HTR-8/SVneo (cell line): Measurements from ENCODE around the gene KCNMB2.
"Not testable (repeated sequence)": the region's sequence is repeated elsewhere in the genome, so short reads cannot be mapped to it uniquely, and the experiment has no call there.

Experiments used
- DNase-seq: peaks from one replicate; pipeline ENCODE4 v3.0.0; 2011; ENCODE audit warnings: low spot score, mixed read lengths; ENCODE audit not compliant: insufficient read length
- FAIRE-seq: peaks from 2 replicates; lab custom pipeline; 2011; peaks lifted over from hg19 to GRCh38; lab: Jason Lieb, UNC

Gene KCNMB2

DNA sequence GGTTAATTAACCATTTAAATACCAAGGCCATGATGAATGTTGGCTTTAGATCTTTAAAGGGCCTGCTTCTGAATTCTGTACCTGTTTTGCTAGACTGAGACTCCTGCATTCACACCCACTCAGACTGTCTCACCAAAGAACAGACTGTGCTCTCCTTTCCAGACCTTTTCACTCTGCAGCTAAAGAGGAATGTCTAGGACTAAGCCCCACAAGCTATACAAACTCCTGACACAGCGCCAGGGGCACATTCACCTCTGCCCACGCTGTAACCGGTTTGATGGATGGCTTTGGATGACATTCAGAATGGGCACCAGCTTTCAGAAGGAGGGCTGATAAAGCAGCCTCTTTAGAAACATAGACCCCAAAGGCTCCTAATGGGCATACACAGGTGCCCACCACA is 200.1 kb downstream of the KCNMB2 start:
- DNase-seq, result no peak

GRCh38 chr3:178739720-178740119 is 203.5 kb downstream of the KCNMB2 start:
- FAIRE-seq (no peak), DNase-seq (no peak)

More for the DNA sequence above, 200.1 kb downstream of the KCNMB2 start:
- FAIRE-seq, result no peak

DNA sequence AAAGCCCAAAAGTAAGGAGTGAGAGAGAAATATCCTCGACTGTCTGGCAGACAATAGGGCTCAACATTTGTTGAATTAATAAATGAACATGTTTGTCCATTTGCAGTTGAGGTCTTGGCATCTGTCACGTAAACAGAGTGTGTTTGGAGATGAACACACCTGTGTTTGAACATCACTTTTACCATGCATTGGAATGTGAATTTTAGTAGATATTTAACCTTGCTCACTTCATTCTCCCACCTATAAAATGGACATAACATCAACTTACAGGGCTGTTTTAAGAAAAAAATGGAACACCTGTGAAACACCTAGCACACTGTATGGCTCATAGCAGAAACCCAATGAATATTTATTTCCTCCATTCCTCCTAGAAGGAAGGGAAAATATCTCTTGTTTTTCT is 204.8 kb downstream of the KCNMB2 start:
- FAIRE-seq (no peak), DNase-seq (no peak)

DNA sequence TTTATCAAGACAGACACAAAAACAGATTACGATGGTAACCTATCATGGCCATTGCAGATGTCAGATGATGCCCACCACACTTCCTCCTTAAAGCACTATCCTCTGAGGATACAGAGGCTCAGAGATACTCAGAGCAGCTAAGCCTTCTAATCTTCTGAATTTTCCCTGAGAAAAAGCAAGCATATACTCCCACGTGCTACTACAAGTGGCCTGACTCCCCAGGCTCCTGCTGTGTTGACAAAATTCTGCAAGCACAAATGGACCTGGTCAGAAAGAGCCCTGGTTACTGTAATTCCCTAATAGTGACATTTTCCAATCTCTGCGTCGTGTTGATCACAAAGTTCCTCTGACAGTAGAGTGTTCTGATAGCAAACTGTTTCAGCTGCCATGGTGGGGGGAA is 207.1 kb downstream of the KCNMB2 start:
- DNase-seq (no peak), FAIRE-seq (no peak)

DNA sequence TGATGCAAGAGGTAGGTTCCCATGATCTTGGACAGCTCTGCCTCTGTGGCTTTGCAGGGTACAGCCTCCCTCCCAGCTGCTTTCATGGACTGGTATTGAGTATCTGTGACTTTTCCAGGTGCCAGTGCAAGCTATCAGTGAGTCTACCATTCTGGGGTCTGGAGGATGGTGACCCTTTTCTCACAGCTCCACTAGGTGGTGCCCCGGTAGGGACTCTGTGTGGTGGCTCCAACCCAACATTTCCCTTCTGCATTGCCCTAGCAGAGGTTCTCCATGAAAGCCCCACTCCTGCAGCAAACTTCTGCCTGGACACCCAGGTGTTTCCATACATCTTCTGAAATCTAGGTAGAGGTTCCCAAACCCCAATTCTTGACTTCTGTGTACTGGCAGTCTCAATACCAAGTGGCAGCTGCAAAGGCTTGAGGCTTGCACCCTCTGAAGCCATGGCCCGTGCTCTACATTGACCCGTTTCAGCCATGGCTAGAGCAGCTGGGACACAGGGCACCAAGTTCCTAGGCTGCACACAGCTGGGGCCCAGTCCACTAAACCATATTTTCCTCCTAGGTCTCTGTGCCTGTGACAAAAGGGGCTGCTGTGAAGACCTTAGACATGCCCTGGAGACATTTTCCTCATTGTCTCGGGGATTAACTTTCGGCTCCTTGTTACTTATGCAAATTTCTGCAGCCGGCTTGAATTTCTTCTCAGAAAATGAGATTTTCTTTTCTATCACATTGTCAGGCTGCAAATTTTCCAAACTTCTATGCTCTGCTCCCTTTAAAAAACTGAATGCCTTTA is 209.8 kb downstream of the KCNMB2 start:
- DNase-seq, result not testable (repeated sequence)

DNA sequence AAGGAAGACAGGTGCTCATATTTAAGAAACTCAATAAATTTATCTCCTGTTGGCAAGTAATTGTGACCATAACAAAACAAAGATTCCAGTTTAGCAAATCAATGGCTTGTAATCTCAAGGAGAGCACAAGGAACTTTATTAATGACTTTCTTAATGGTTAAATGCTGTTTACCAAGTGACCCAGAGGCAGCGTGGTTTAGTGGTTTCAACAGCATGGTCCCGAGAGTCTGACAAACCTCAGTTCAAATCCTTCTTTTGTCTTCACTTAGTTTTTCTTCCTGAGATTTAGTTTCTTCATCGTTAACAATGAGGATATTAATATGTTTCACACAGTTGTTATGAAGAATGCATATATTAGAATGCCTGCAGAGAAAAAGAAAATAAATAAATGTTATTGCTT is 212.6 kb downstream of the KCNMB2 start:
- no peak for FAIRE-seq
- no peak for DNase-seq

More for the DNA sequence above, 209.8 kb downstream of the KCNMB2 start:
- not testable (repeated sequence) for FAIRE-seq

DNA sequence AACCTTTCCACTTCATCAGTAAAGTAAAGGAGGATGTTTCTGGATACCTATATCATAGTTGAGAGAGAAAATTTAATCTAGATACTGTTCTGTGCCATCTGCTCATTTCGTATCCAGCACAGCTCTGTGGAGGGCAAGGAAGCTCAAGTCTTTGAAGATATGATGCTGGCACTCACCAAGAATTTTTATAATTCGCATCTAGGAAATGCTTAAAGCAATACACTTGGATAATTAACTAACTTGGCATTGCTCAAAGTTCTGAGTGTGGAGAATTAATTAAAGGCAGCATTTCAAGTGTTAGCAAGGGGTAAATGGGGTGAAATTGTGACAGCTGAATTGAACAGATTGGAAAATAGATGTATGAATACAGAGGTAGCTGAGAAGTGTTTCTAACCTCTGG is 213.2 kb downstream of the KCNMB2 start:
- DNase-seq (no peak), FAIRE-seq (no peak)

- FAIRE-seq, result no peak
- no peak for DNase-seq
Observed at GRCh38 chr3:178750639-178751300, 214.5 kb downstream of the KCNMB2 start.

DNA sequence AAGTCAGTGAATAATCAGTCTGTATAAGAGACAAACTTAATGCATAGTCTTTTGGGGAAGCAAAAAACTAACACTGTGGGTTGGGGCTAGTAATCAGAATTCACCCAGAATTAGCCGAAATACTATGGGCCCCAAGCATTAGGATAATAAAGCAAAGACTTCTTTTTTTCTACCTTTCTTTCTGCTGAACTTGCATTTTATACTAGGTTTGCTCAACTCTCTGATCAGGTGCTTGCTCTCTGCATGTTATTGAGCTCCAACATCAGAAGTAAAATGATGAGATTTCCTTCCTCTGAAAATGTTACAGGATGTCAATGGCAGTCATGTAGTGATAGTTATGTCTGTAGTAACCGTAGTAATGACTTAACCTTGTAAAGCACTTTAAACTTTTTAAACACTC is 216.6 kb downstream of the KCNMB2 start:
- FAIRE-seq, result no peak
- DNase-seq, result no peak

DNA sequence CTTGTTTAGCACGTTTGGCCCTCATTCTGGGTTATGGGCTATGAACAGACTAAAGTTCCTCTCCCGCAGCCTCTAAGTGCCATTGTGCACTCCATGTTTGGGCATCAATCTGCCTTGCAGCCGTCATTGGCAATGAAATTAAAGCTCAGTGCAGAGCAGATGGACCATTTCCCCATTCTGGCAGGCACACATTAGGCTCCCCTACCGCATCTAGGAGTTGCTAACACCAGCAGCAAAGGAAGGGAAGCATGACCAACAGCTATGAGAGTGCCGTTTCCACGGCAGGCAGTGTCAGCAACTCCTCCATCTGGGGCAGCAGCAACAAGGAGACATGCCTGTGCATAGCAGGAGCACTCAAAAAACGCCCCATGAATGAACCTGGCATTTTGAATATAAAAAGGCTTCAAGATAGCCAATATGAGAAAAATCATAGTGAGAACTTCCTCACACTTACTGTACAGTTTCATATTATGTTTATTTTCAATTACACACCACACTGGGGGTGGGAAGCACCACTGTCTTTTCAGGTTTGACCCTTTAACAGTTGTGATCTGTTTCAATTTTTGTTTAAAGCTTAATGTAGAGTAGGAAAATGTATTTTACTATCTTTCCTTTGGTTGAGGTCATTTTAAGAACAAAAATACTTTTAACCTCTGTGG is 218.7 kb downstream of the KCNMB2 start:
- no peak for DNase-seq
- FAIRE-seq, result no peak

DNA sequence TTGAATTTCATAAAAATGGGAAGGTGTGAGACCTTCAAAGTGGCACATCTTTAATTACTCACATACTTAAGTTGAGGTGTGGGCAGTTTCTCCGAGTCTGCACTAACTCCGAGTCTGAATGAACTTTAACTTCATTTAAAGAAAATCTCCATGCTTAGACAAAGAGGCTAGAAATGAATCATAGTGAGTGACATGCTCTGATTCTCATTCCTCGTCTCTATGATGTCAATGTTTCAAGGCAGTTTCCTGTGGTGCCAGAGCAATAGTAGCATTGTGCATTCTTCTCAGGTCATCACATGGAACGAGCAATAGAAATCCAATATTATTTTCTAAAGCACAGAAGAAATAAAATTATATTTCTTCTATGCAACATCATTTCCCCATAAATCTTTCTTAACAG is 224.8 kb downstream of the KCNMB2 start:
- no peak for FAIRE-seq
- no peak for DNase-seq

GRCh38 chr3:178761461-178761860 is 225.2 kb downstream of the KCNMB2 start:
- DNase-seq (no peak), FAIRE-seq (no peak)

DNA sequence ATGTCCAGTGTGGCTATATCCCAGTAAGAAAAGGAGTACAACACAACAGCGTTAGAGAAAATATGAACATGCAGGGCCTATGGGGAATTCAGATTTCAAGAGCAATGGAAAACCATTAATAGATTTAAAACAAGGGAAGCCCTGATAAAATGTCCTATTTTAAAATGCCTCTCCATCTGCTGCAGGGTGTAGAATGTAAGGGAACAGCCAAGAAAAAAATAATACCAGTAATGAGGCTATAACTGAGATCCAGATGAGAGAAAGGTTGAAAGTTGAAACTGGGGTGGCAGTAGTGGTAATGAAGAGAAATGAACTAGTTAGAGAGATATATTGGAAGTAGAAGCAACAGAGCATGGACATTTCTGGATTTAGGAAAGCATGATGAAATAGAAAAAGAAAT is 226.1 kb downstream of the KCNMB2 start:
- FAIRE-seq, result no peak

GRCh38 chr3:178765472-178765871 is 229.2 kb downstream of the KCNMB2 start:
- no peak for FAIRE-seq
- DNase-seq, result no peak

More for the DNA sequence above, 226.1 kb downstream of the KCNMB2 start:
- no peak for DNase-seq

DNA sequence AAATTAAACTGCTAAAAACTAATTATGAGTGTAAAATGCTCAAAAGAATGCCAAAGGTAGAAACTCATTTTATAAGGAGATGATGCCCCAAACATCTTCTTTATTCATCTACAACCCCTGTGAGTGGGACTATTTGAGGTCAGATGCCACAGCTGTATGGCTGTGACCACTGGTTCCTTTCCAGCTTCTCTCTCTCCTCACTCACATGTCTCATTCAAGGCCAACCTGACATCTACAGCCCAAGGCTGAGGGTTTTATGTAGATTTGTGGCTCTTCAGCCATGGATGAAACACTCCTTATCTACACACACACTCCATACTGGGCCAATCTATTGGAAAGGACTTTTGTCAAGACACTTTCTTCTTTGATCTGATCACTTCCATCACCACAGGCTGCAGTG is 231.3 kb downstream of the KCNMB2 start:
- DNase-seq (no peak), FAIRE-seq (no peak)

DNA sequence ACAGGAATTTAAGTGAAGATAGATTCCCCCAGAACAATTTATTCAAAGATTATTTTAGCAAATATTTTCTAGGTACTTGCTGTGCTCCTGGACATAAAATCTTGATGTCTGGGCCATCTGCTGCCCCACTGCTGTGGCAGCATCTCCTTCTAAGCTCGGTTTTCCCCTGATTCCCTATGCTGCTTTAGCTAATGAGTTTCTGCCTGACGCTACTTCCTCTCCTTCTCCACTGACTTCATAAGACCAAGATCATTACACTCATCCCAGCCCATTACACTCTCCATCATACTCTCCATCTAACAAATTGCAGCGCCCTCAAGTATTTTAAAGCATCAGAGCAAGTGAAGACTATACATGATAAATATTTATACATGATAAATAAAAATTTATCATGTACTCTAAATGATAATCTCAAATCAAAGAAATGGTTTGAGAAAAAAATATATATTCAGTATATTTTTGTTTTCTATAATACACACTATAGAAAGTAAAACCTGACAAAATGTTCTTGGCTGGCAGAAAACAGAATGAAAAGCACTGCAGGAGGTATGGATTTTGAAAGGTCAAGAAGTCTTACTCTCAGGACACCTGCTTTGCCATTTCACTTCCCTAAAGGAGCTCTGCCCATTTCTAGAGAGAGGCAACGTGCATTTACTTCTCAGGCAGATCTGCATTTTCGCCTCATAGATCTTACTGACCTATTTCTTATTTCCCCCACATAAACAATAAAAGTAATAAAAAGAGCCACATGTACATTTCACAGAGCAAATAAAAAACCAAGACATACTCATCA is 232.0 kb downstream of the KCNMB2 start:
- no peak for FAIRE-seq
- DNase-seq, result no peak

DNA sequence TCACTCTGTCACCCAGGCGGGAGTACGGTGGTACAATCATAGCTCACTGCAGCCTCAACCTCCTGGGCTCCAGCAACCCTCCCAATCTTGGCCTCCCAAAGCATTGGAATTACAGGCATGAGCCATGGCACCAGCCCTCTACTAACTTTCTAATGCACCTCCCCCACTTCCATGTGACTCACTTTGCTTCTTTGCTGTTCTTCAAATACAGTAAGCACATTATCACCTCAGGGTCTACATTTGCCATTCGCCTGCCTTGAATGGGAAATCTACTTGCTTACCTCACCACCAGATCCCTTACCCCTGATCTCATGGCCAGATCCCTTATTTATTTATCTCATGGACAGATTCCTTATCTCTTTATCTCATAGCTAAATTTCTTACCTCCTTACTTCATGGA is 235.3 kb downstream of the KCNMB2 start:
- FAIRE-seq, result no peak

DNA sequence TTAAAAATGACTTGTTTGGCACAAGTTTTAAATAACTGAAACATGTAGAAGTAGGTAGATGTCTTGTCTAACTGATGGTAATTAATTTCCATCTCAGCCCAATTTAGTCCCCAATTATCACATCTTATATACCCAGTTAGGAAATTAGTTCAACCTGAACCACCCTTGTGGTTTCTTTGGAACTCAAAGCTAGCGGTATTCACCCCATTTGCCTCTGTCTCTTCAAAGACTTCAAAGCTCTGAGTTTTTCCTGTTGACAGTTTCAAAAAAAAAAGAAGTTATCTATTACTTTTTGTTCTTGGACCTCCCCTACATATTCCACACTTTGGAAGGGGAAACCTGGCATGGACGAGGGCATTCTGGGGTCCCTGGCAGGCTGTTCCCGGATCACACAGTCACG is 236.5 kb downstream of the KCNMB2 start:
- DNase-seq (no peak), FAIRE-seq (no peak)

More for the DNA sequence above, 235.3 kb downstream of the KCNMB2 start:
- DNase-seq, result no peak

DNA sequence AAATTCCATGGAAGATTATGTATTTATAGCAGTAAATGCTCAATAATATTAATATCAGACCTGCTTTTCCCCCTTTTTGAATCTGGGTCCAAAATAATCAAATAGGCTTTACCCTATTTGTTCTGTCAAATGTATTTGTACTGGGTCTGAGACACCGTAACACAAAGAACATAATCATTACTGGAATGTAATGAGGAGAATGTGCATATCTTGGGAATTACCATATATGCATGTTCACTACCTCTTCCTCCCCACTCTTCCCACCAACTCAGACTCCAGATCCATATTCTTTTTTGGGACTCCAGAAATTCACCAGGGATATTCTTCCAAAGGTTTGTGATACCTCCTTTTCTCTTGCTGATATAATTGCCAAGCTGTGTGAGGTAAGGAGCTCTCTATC is 237.1 kb downstream of the KCNMB2 start:
- DNase-seq, result no peak
- FAIRE-seq, result no peak

- FAIRE-seq (no peak), DNase-seq (peak; percentile 8)
Observed at GRCh38 chr3:178777718-178778411, 241.6 kb downstream of the KCNMB2 start.
